Brain pericyte (primary cell): Measurements from ENCODE around the gene AHCYL2.
"Not testable (repeated sequence)": the region's sequence is repeated elsewhere in the genome, so short reads cannot be mapped to it uniquely, and the experiment has no call there.

Experiments used
- DNase-seq: peaks from one replicate; pipeline ENCODE4 v3.0.0-alpha.2; 2012; ENCODE audit warnings: low read depth, low spot score

AHCYL2 gene

DNA sequence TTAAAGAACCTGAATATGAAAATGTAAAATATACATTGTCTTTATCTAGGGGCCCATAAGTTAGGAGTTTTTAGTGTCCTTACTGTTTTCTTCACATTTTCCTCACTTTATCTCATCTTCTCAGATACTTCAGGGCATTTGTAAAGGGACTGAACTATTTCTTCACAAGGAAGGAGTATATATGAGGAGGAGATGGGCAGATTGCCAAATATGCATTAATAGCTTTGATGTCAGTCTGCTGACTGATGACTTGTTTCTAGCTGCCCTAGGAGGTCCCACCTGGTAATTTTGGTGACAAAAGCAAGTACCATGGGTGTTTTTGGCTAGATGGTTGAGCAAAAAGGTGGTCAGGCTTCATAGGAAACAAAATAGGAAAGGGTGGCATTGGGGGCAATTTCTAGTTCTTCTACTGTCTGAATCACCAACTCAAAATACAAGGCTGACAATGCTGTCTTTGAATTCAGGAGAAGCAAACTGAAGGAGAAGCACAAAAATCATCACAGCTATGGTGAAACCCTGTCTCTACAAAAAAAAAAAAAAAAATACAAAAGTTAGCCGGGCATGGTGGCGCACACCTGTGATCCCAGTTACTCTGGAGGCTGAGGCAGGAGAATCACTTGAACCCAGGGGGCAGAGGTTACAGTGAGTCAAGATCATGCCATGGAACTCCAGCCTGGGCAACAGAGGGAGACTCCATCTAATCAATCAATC lies 199.0 kb downstream of the AHCYL2 start:
- DNase-seq: no peak

DNA sequence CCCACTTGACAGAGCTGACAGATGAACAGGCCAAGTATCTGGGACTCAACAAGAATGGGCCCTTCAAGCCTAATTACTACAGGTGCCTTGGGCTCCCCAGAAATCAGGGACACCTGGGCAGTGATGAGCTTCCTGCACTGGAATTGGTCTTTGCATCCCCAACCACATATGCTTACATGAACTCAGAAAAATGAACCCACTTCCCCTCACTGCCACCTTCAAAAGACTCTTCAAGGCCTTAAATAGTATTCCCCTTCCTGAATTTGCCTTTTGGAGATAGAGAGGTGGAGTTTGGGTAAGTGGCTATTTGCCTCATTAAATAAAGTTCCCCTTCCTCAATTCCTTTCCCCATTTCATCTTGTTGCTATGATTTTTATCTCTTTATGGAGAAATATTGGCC lies 201.7 kb downstream of the AHCYL2 start:
- no peak for DNase-seq

DNA sequence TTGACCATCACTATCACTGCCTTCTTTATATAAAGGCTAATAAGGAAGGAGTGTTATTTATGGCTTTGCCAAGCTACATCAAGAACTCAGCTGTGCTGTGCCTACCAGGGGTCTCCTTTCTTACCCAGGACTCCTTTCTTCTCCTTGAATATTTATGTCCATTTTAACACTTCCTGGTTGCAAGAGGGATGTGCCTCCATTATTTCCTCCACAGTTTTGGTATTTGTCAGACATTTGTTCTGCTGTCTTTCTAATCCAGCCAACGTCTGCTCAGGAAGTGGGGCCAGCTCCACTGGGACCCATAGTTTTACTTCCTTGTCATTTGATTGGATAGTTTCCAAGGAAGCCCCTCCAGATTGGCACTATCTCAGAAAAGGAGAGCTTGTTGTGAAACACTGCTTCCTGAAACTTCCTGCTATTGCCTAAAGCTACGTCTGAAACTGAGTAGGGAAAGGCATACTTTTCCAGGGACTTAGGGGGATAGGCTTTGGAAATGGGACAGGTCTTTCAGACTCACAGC lies 202.8 kb downstream of the AHCYL2 start:
- no peak for DNase-seq

DNA sequence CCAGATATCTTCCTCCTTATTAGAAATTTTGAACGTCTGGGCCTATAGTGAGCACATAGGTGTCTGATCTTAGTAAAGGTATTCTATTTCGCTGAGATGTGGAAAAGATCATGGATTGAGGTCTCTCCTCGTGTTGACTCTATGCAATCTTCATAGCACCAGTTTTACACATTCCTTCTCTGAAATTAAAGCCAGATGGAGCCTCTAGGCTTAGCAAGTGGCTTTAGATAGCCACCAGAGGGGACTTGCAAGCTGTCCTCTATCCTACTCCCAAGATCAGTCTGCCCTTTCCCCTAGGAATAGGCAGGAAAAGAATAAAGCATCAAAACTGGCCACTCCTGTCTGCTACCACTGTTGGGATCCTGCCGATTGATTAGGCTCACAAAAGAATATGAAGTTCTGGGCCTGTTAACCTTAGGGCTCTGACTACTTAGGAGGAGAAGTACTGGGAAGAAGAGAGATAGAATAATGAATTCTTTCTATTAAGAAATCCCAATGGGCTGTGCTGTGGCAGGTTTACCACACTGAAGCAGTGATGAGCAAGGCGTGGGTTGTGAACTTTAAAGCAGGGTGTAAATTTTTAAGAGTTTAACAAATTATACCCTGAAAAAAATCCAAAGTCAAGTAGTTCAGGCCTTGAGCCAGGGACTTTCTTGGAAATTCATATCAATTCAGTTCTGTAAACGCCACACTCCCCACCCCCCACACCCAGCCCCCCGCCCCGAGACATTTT lies 207.2 kb downstream of the AHCYL2 start:
- no peak for DNase-seq

GRCh38 chr7:129433847-129434674 lies 209.2 kb downstream of the AHCYL2 start, which contains the start of gene STRIP2:
STRIP2 (plus strand) TSS chr7:129434432; CDS start chr7:129434473, 41 bp downstream.
- DNase-seq: peak; percentile 17

- no peak for DNase-seq
Observed at GRCh38 chr7:129434675-129435318, 210.0 kb downstream of the AHCYL2 start.

DNA sequence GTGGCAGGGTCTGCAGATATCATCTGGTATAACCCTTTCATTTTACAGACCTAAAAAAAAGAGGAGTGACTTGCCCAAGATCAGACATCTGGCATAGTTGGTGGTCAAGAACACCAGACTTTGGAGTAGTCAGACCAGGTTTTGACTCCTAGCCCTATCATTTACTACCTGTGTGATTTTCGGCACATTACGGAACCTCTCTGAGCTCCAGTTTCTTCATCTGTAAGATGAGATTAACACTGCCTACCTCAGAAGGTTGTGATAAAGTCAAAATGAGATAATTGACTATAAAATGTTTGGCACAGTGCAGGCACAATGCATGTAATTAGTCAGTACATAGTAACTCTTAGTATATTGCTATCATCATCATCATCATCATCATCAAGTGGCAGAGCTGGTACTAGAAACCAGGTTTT lies 210.6 kb downstream of the AHCYL2 start:
- no peak for DNase-seq

DNA sequence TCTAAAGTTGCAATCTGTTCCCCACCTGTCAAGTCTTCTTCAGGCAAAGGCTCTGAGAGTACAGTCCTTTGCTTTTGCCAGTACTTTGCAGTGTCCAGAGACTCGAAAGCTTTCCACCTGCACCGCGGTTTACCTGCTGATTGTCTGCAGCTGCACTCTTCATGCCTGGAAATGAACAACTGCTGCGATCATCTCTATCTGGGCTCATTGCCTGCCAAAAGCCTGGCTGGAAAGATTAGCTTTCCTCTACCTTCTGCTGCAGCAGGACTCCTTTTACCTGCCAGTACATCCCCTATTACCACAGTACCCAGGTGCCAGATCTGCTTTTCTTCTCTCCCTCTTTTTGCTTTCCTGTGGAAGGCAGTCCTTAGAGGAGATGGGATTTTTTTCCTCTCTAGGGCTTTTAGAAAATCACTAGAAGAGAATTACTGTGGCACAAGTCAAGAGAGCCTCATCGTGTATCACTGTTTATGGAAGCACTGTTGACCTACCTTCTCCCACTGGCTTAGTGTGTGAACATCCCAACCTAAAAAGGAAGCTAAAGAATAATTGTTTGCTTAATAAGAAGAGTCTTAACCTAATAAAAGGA lies 211.6 kb downstream of the AHCYL2 start:
- DNase-seq: no peak

DNA sequence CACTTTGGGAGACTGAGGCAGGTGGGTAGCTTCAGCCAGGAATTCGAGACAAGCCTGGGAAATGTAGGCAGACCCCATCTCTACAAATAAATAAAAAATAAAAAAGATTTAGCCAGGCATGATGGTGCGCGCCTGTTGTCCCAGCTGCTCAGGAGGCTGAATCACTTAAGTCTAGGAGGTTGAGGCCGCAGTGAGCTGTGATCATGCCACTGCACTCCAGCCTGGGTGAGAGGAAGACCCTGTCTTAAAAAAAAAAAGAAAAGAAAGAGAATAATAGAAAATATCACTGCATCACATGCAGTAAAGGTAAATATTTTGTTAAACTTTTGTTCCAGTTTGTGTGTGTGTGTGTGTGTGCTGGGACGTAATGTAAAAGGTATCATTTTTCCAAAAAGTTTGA lies 212.4 kb downstream of the AHCYL2 start:
- no peak for DNase-seq

DNA sequence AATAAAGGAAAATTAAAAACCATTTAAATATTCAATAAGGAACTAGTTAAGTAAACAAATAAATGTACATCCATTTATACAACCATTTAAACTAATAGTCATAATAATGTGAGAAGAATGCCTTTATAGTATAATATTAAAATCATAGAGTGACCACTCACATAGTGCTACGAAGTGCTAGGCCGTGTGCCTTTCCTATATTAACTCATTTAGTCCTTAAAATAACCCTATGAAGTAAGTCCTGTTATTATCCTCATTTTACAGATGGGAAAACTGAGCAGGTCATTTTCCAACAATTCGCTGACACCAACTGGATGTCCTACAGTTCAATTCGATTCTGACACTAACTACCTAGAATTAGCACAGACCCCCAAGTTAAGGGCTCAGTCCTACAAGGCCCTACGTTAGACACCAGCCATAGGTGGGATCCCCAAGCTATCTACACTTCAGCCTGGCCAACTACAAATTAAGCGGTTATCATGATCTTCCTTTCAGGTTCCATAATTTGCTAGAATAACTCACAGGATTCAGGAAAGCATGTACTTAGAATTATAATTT lies 213.5 kb downstream of the AHCYL2 start:
- no peak for DNase-seq

DNA sequence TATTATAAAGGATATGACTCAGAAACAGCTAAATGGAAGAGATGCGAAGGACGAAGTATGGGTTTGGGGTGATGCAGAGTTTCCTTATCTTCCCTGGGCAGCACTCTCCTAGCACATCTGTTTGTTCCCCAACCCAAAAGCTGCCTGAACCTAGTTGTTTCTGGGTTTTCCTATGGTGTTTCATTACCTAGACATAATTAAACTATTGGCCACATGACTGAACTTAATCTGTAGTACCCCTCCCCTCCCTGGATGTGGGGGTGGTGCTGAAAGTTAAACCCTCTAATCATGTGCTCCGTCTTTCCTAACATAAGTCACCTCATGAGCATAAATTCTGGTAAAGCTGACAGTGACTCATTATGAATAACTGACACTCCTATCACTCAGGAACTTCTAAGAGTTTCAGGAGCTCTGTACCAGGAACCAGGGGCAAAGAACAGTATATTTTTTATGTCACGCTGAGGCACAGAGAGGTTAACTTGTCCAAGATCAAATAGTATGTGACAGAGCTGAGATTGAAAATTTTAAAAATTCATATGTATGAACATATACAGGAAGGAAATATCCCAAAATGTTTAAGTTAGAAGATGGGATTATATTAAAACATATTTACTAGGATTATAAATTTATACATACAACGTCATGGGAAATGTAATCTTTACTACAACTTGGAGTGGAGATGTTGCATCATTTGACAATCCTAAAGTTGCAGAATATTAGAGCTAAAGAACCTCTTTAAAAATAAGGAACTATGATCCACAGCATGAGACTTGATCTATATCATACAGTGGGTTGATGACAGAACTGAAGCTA lies 214.2 kb downstream of the AHCYL2 start:
- no peak for DNase-seq

DNA sequence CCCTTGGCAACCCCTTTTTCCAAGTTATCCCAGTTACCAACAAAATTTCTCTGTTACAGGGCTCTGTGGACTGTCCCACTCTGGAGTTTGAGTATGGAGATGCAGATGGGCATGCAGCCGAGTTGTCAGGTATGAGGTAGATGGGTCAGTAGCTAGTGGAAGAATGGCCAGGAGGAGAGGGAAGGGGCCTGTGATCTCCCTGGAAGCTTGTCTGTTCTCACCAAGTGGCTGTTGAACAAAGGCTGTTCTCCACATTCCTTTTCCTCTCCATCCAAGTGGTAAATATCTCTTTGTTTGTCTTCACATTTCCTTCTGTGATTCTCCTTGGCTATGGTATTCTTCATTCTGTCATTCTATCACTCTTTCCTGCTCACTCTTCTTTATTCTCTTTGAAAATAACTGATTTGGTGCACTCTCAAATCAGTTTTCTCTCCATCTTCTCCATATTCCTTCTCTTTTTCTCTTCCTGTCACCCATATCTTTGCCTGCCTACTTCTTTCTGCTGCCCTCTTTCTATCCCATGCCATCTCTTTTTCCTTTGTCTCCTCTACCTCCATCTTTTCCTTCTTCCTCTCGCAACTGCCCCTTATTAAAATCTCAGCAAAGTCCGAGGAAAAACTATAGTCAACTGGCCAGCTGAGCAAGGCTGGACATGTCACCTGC lies 215.3 kb downstream of the AHCYL2 start:
- DNase-seq: no peak

- DNase-seq: no peak
Observed at GRCh38 chr7:129443612-129444011, 218.8 kb downstream of the AHCYL2 start.

- not testable (repeated sequence) for DNase-seq
Observed at GRCh38 chr7:129444776-129445175, 219.9 kb downstream of the AHCYL2 start.

- not testable (repeated sequence) for DNase-seq
Observed at GRCh38 chr7:129446925-129447324, 222.1 kb downstream of the AHCYL2 start.

GRCh38 chr7:129447445-129447844 lies 222.6 kb downstream of the AHCYL2 start:
- not testable (repeated sequence) for DNase-seq

GRCh38 chr7:129448608-129449007 lies 223.8 kb downstream of the AHCYL2 start:
- DNase-seq: not testable (repeated sequence)

DNA sequence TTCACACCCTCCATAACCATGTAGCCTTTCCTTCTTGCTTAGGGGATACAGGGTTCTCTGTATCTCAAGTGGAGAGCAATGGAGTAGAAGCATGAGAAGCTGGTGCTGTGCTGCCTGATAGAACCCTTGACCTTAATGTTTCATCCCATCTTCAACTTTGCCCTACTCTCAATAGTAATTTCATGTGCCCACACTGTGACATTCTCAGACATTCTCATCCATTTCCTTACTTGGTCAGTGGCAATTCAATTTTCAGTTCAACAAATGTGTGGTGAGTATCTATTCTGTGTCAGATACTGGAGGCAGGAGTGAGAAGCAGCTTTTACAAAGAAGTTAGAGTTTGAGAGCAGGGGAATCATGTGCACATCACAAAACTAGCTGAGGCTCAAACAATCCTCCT lies 225.5 kb downstream of the AHCYL2 start:
- DNase-seq: no peak

DNA sequence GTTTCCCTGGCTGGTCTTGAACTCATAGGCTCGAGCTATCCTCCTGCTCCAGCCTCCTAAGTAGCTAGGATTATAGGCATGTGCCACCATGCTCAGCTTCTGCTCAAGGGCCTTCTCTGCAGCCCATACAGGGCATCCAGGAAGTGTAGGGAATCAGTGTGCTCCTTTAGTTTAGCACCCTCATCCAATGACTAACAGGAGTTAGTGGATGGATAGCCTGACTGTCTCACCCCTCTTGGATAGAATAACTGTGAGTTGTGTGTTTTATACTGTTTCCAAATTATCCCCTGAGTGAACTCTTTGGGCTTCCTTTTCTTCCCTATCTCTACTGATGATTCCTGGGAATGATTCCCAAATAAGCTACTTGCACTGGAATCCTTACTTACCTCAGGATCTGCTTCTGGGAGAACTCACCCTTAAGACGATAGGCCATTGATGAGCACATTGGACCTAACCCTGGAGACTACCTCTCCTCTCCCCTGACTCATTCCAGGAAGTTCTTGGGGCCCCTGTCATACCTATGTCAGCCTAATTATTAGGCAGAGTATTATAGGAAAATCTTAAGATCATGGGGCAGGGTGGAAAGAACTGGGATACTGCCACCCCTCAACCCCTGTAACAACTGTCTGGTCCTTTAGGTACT lies 227.9 kb downstream of the AHCYL2 start:
- no peak for DNase-seq
